GM10248 (cell line): Measurements from ENCODE around the gene BBS4.
"Not testable (repeated sequence)": the region's sequence is repeated elsewhere in the genome, so short reads cannot be mapped to it uniquely, and the experiment has no call there.

Source experiments
- CTCF ChIA-PET: fragments of 300-600 bp; sonication (Branson Sonifier 250); formaldehyde crosslinking; extraction: SDS; loops from one replicate; lab custom pipeline; 2021; ENCODE audit warnings: antibody characterized with exemption; lab: Yijun Ruan, JAX
- POLR2A ChIA-PET: fragments of 350-650 bp; sonication (Branson Sonifier 250); formaldehyde crosslinking; extraction: SDS; loops from one replicate; lab custom pipeline; 2020; ENCODE audit warnings: antibody characterized with exemption; lab: Yijun Ruan, JAX
- DNase-seq: peaks from one replicate; pipeline ENCODE4 v3.0.0; 2012; ENCODE audit errors: extremely low spot score
- CTCF ChIP-seq: IDR thresholded peaks from 2 replicates; pipeline ENCODE4 v1.5.1; 2012; ENCODE audit warnings: mild to moderate bottlenecking, low read depth; ENCODE audit errors: extremely low read depth, missing control alignments, control extremely low read depth

BBS4 gene

GRCh38 chr15:72688697-72689096, 2.7 kb downstream of the BBS4 start:
- ChIA-PET POLR2A (no interaction called here), CTCF (interaction anchor here (1.6 kb wide), 1 partner anchor 33 kb away, joined by 3 read pairs; no protein-coding TSS in a partner anchor)
- no peak for DNase-seq
- no peak for TF ChIP-seq CTCF

GRCh38 chr15:72690938-72691337, 4.9 kb downstream of the BBS4 start:
- no peak for TF ChIP-seq CTCF
- DNase-seq: no peak
- ChIA-PET CTCF (no interaction called here), POLR2A (no interaction called here)

- POLR2A ChIA-PET: no interaction called here
Observed at GRCh38 chr15:72698938-72699337, 12.9 kb downstream of the BBS4 start.

DNA sequence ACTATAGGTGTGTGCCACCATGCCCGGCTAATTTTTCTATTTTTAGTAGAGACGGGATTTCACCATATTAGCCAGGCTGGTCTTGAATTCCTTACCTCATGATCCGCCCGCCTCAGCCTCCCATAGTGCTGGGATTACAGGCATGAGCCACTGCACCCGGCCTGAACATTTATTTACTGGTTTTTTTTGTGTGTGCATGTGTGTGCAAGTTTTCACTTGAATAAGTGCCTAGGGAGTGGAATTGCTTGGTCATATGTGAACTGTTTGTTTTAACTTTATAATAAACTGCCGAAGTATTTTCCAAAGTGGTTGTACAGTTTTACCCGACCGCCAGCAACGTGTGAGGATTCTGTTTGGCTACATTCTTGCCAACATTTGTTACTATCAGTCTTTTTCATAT, 14.1 kb downstream of the BBS4 start:
- DNase-seq: no peak

More at GRCh38 chr15:72698938-72699337, 12.9 kb downstream of the BBS4 start:
- TF ChIP-seq CTCF: no peak
- DNase-seq: no peak
- CTCF ChIA-PET: no interaction called here

GRCh38 chr15:72706266-72706665, 20.3 kb downstream of the BBS4 start:
- POLR2A ChIA-PET: no interaction called here
- CTCF ChIA-PET: interaction anchor here (1.0 to 5.2 kb wide), 3 partner anchors 9 to 21 kb away, joined by 4 to 44 read pairs (median 4); no protein-coding TSS in a partner anchor
- no peak for DNase-seq
- TF ChIP-seq CTCF: no peak

More for the DNA sequence above, 14.1 kb downstream of the BBS4 start:
- POLR2A ChIA-PET: no interaction called here
- TF ChIP-seq CTCF: no peak
- CTCF ChIA-PET: no interaction called here

GRCh38 chr15:72708551-72709303, 22.7 kb downstream of the BBS4 start:
- CTCF ChIA-PET: interaction anchor here (5.2 kb wide), 1 partner anchor 13 kb away, joined by 44 read pairs; no protein-coding TSS in a partner anchor
- DNase-seq, POLR2A ChIA-PET: not testable (repeated sequence)

DNA sequence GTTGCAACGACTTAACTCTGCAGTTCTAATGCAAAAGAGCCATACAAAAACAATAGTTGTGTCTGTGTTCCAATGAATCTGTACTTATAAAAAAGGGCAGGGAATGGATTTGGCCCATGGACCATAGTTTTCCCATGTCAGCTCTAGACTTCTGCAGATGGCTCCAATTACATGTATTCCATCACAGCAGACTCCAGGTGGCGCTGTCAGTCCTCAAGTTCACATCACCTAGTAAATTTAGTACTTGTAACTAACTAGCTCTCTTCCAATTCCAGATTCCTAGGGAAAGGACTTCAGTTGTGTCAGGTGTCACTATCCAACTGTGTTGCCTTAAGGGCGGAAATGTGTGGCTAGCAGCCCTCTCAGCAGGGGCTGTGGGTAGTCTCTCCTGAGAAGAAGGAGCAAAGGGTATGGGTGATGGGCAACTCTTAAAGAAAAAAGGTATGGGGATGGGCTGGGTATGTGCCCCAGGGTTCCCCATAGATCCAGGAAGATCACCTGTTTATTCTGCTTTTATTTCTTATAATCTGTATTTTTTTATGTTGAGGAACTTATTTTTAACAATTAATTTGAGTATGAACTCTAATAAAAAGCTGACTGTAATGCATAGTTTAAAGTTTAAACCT, 36.2 kb downstream of the BBS4 start:
- DNase-seq: peak; percentile 49
- CTCF ChIA-PET: interaction anchor here (0.7 to 6.0 kb wide), 47 partner anchors 9 to 552 kb away, joined by 3 to 74 read pairs (median 5); no protein-coding TSS in a partner anchor

More for the DNA sequence above, 36.2 kb downstream of the BBS4 start:
- peak; percentile 80 for TF ChIP-seq CTCF
- POLR2A ChIA-PET: no interaction called here
